H9 (cell line): ENCODE data around the gene DIP2C. TPM values are rescaled to one million over a fixed set of nuclear protein-coding genes. Genes with fewer than 3 reads are reported as not detected.

Experiments used
- DNase-seq: peaks from one replicate; pipeline ENCODE4 v3.0.0-alpha.2; 2017
- H2AFZ ChIP-seq: one replicate; pipeline ENCODE4 v1.6.1; 2013; ENCODE audit warnings: mild to moderate bottlenecking, low read length, control low read depth, moderate library complexity
- H2AK5ac ChIP-seq: 2 replicates; pipeline ENCODE4 v1.6.1; 2013; ENCODE audit warnings: low read length, control low read depth, mixed read lengths; ENCODE audit not compliant: insufficient read length
- H2BK120ac ChIP-seq: one replicate; pipeline ENCODE4 v1.6.1; 2013; ENCODE audit warnings: low read depth, mild to moderate bottlenecking, low read length, control low read depth, inconsistent platforms; ENCODE audit not compliant: poor library complexity, severe bottlenecking
- H2BK12ac ChIP-seq: 2 replicates; pipeline ENCODE4 v1.6.1; 2013; ENCODE audit warnings: low read length, control low read depth, mixed read lengths, low read depth; ENCODE audit not compliant: insufficient read length
- H2BK15ac ChIP-seq: 2 replicates; pipeline ENCODE4 v1.6.1; 2013; ENCODE audit warnings: low read depth, low read length, control low read depth
- H2BK20ac ChIP-seq: one replicate; pipeline ENCODE4 v1.6.1; 2013; ENCODE audit warnings: low read depth, mild to moderate bottlenecking, low read length, control low read depth, inconsistent platforms; ENCODE audit not compliant: poor library complexity, severe bottlenecking
- H2BK5ac ChIP-seq: 2 replicates; pipeline ENCODE4 v1.6.1; 2013; ENCODE audit warnings: low read length, control low read depth, mixed read lengths; ENCODE audit not compliant: insufficient read length
- H3K14ac ChIP-seq: 2 replicates; pipeline ENCODE4 v1.6.1; 2013; ENCODE audit warnings: low read length, control low read depth; ENCODE audit not compliant: insufficient read depth
- H3K18ac ChIP-seq: 2 replicates; pipeline ENCODE4 v1.6.1; 2013; ENCODE audit warnings: low read depth, mild to moderate bottlenecking, mixed read lengths, low read length, control low read depth; ENCODE audit not compliant: insufficient read length
- H3K23ac ChIP-seq: 2 replicates; pipeline ENCODE4 v1.6.1; 2013; ENCODE audit warnings: low read length, control low read depth, mixed read lengths, low read depth; ENCODE audit not compliant: insufficient read length
- H3K23me2 ChIP-seq: 2 replicates; pipeline ENCODE4 v1.6.1; 2013; ENCODE audit warnings: low read depth, mild to moderate bottlenecking, mixed read lengths, low read length, control low read depth; ENCODE audit not compliant: insufficient read length, poor library complexity, severe bottlenecking
- H3K27ac ChIP-seq: 2 replicates; pipeline ENCODE4 v1.5.1; 2013; ENCODE audit warnings: low read length, control low read depth, mixed read lengths, low read depth; ENCODE audit not compliant: insufficient read length
- H3K27me3 ChIP-seq: 2 replicates; pipeline ENCODE4 v1.6.1; 2013; ENCODE audit warnings: low read length, control low read depth, inconsistent platforms; ENCODE audit not compliant: insufficient read depth
- H3K4ac ChIP-seq: 2 replicates; pipeline ENCODE4 v1.6.1; 2013; ENCODE audit warnings: low read depth, mild to moderate bottlenecking, control low read depth, inconsistent platforms, low read length, moderate library complexity
- H3K4me1 ChIP-seq: 2 replicates; pipeline ENCODE4 v1.6.1; 2013; ENCODE audit warnings: low read length, control low read depth, inconsistent platforms; ENCODE audit not compliant: insufficient read depth
- H3K4me2 ChIP-seq: 2 replicates; pipeline ENCODE4 v1.6.1; 2013; ENCODE audit warnings: low read length, control low read depth, mixed read lengths; ENCODE audit not compliant: insufficient read length, insufficient read depth
- H3K56ac ChIP-seq: 2 replicates; pipeline ENCODE4 v1.6.1; 2013; ENCODE audit warnings: low read depth, mild to moderate bottlenecking, mixed read lengths, low read length, control low read depth; ENCODE audit not compliant: insufficient read length
- H3K79me1 ChIP-seq: 2 replicates; pipeline ENCODE4 v1.6.1; 2013; ENCODE audit warnings: low read depth, mild to moderate bottlenecking, moderate library complexity, low read length, control low read depth, inconsistent platforms; ENCODE audit not compliant: insufficient read depth, poor library complexity, severe bottlenecking
- H3K79me2 ChIP-seq: 2 replicates; pipeline ENCODE4 v1.6.1; 2013; ENCODE audit warnings: low read length, control low read depth, inconsistent platforms; ENCODE audit not compliant: insufficient read depth
- H3K9ac ChIP-seq: 2 replicates; pipeline ENCODE4 v1.6.1; 2013; ENCODE audit warnings: low read length, control low read depth, mixed read lengths; ENCODE audit not compliant: insufficient read length; ENCODE audit errors: extremely low read depth
- H3K9me3 ChIP-seq: one replicate; pipeline ENCODE4 v1.6.1; 2013; ENCODE audit warnings: low read depth, low read length, inconsistent platforms; ENCODE audit not compliant: control insufficient read depth
- H3T11ph ChIP-seq: one replicate; pipeline ENCODE4 v1.6.1; 2013; ENCODE audit warnings: mild to moderate bottlenecking, low read length, control low read depth, inconsistent platforms
- H4K20me1 ChIP-seq: one replicate; pipeline ENCODE4 v1.6.1; 2013; ENCODE audit not compliant: control insufficient read depth, insufficient read length, insufficient read depth
- H4K5ac ChIP-seq: 2 replicates; pipeline ENCODE4 v1.6.1; 2013; ENCODE audit warnings: low read depth, mild to moderate bottlenecking, mixed read lengths, low read length, control low read depth; ENCODE audit not compliant: insufficient read length
- H4K8ac ChIP-seq: replicated peaks from 2 replicates; pipeline ENCODE4 v1.6.1; 2013; ENCODE audit warnings: low read length, control low read depth, mixed read lengths, low read depth; ENCODE audit not compliant: insufficient read length
- H4K91ac ChIP-seq: 2 replicates; pipeline ENCODE4 v1.6.1; 2013; ENCODE audit warnings: low read depth, mild to moderate bottlenecking, moderate library complexity, mixed read lengths, low read length, control low read depth; ENCODE audit not compliant: insufficient read length
- H3K27ac Mint-ChIP-seq, 3 experiments: 2 replicates in 2 of 3; 3 replicates in 1 of 3; pipeline ENCODE4 v1.8.0; 2020 to 2021; ENCODE audit warnings: mixed read lengths in 3 of 3, mild to moderate bottlenecking in 1 of 3, moderate library complexity in 1 of 3
- H3K27me3 Mint-ChIP-seq: 2 replicates; pipeline ENCODE4 v1.8.0; 2021; ENCODE audit warnings: low read depth, mild to moderate bottlenecking, moderate library complexity, mixed read lengths
- H3K36me3 Mint-ChIP-seq, 3 experiments: 2 replicates in 2 of 3; 3 replicates in 1 of 3; pipeline ENCODE4 v1.8.0; 2020 to 2021; ENCODE audit warnings: low read depth in 3 of 3, mixed read lengths in 3 of 3; ENCODE audit not compliant: insufficient read depth in 1 of 3
- H3K4me1 Mint-ChIP-seq, 2 experiments: 2 replicates each; pipeline ENCODE4 v1.8.0; 2020; ENCODE audit warnings: mixed read lengths in 2 of 2
- H3K4me3 Mint-ChIP-seq, 2 experiments: 2 replicates in 1 of 2; 3 replicates in 1 of 2; pipeline ENCODE4 v1.8.0; 2020 to 2021; ENCODE audit warnings: mild to moderate bottlenecking in 2 of 2, mixed read lengths in 2 of 2, moderate library complexity in 1 of 2
- H3K9me3 Mint-ChIP-seq, 2 experiments: 2 replicates in 1 of 2; 3 replicates in 1 of 2; pipeline ENCODE4 v1.8.0; 2020; ENCODE audit warnings: mild to moderate bottlenecking in 2 of 2, mixed read lengths in 2 of 2, moderate library complexity in 1 of 2
- CTCF ChIP-seq: fragments of 200-600 bp; sonication (generic); conservative IDR thresholded peaks from 3 replicates; pipeline ENCODE4 v1.8.0; 2021; ENCODE audit warnings: antibody characterized with exemption, mild to moderate bottlenecking
- WGBS: extraction: QIAGEN DNeasy Blood & Tissue Kit; methylation state at CpG from one replicate; pipeline ENCODE4 v1.1.7; 2013; ENCODE audit warnings: missing lambda C conversion rate, low lambda C conversion rate, mixed read lengths; ENCODE audit not compliant: insufficient read length; ENCODE audit errors: extremely low coverage; 5-methylcytosine and 5-hydroxymethylcytosine counted together
- total RNA-seq: library from RNA; stranded (reverse); gene quantifications from 2 replicates; pipeline ENCODE4 v1.2.1, GENCODE V29; 2021

The DIP2C gene
- total RNA-seq, 1 experiment from 2014 or later, result 7.9 TPM

- Histone ChIP-seq H2BK12ac (no peak overlapping the region), H3K23ac (no peak overlapping the region), H3T11ph (no peak overlapping the region), H2BK5ac (no peak overlapping the region), H2AK5ac (no peak overlapping the region), H3K4me1 (no peaks in the 10 kb centered on the region; the same call in 1 of the 2 replicates), H3K4me2 (no peak overlapping the region), H2AFZ (no peak overlapping the region), H2BK20ac (no peak overlapping the region), H3K9ac (no peak overlapping the region), H3K4ac (no peak overlapping the region), H3K23me2 (no peaks in the 10 kb centered on the region), H4K91ac (no peak overlapping the region), H3K27ac (no peak overlapping the region), H4K8ac (no peak overlapping the region), H3K9me3 (no peaks in the 10 kb centered on the region), H2BK120ac (no peak overlapping the region), H2BK15ac (no peak overlapping the region), H3K79me2 (no peaks in the 10 kb centered on the region), H3K27me3 (no peaks in the 10 kb centered on the region), H3K56ac (no peak overlapping the region), H4K20me1 (no peaks in the 10 kb centered on the region), H4K5ac (no peak overlapping the region), H3K14ac (no peak overlapping the region), H3K79me1 (no peaks in the 10 kb centered on the region), H3K18ac (no peak overlapping the region)
- H3K9me3 Mint-ChIP-seq, result no peaks in the 10 kb centered on the region
- no peak overlapping the region; a peak in 1 of 5 replicates for H3K4me3 Mint-ChIP-seq
- H3K4me1 Mint-ChIP-seq, result peaks cover 14 to 23% of the 10 kb centered on the region in 2 experiments
- no peaks in the 10 kb centered on the region; a peak in 1 of 7 replicates for H3K36me3 Mint-ChIP-seq
- no peak overlapping the region for H3K27ac Mint-ChIP-seq
- no peak for TF ChIP-seq CTCF
- DNase-seq, result no peak
- no peaks in the 10 kb centered on the region for H3K27me3 Mint-ChIP-seq
- no CpG with 5 or more reads among the region's 17 CpGs for WGBS
Observed at GRCh38 chr10:525565-526315, 163.7 kb downstream of the DIP2C start.
